ENCODE results near the gene RIC8B. TPM values are rescaled to one million over a fixed set of nuclear protein-coding genes. Genes with fewer than 3 reads are reported as not detected.

Gene RIC8B
- total RNA-seq, 2 donors from 2014 or later: 15.6 to 22.1 TPM

DNA sequence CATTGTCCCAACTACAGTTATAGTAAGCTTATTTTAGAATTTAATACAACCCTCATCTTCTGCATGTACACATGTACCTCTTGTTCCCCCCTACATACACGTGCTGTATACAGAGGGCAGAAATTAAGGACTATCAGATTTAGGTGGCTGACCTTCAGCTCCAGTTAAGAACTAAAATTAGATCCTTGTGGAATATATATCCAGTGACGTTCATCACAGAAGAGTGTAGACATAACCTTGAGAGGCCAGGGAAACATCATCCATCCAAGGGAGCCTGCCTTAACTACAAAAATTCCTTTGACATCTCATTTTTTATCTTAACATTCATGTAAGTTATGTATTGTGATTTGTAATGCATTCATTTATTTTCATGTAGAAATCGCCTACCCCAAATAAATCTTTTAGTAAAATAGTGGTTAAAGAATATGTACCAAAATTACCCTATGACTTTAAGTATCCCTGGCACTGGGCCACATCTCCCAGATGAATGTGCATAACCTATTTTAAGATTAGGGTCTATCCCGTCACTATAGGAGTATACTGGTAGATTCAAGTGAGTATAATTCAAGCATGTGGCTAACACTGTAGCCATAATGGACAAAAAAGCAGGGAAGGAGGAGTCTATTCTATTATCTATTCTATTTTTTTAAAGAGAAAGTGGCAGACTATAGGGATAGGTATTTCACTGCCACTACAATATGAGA, 27.5 kb downstream of the RIC8B start:
- H3K27ac ChIP-seq: no peak overlapping the region
- 55 to 62% methylated on average over 4 of the region's 4 CpGs for WGBS, 2 donors
- intact Hi-C loops (cut with DNase I): no loop called here
- no peaks in the 10 kb centered on the region for H3K9me3 ChIP-seq
- H3K27me3 ChIP-seq: no peaks in the 10 kb centered on the region
- no peaks in the 10 kb centered on the region for H3K4me1 ChIP-seq
- no peaks in the 10 kb centered on the region for H3K36me3 ChIP-seq (replicated peaks in 1 of 2; ENCODE audit: insufficient read depth in 1 of 2, low read depth in 2 of 2)
- DNase-seq (no peak), ATAC-seq (no peak)
- no peak overlapping the region for H3K4me3 ChIP-seq
- TF ChIP-seq, protein P1, sequence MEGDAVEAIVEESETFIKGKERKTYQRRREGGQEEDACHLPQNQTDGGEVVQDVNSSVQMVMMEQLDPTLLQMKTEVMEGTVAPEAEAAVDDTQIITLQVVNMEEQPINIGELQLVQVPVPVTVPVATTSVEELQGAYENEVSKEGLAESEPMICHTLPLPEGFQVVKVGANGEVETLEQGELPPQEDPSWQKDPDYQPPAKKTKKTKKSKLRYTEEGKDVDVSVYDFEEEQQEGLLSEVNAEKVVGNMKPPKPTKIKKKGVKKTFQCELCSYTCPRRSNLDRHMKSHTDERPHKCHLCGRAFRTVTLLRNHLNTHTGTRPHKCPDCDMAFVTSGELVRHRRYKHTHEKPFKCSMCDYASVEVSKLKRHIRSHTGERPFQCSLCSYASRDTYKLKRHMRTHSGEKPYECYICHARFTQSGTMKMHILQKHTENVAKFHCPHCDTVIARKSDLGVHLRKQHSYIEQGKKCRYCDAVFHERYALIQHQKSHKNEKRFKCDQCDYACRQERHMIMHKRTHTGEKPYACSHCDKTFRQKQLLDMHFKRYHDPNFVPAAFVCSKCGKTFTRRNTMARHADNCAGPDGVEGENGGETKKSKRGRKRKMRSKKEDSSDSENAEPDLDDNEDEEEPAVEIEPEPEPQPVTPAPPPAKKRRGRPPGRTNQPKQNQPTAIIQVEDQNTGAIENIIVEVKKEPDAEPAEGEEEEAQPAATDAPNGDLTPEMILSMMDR (IDR thresholded peaks at IDR 0.05): no peak
- TF ChIP-seq POLR2A (IDR thresholded peaks at IDR 0.05): no peak

DNA sequence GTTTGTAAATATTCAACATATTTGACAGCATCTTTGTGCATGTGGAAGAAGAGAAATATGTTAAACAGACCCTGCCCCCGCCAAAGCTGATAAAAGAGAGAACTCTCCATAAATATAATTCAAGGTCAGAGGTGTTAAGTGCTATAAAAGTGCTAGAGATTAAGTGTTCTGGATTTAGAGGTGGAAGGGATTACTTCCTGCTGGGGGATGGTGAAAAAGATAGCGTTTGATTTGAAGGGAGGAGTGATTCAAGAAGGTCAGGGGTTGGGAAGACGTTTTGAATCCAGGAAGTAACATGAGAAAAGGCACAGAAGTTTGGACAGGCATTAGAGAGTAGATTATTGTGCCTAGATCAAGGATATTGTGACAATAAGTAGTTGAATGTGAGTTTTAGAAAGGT, 30.2 kb downstream of the RIC8B start:
- TF ChIP-seq POLR2A (IDR thresholded peaks at IDR 0.05): no peak
- TF ChIP-seq, protein P1 (IDR thresholded peaks at IDR 0.05): no peak
- ATAC-seq (no peak), DNase-seq (no peak)
- Histone ChIP-seq H3K9me3 (no peaks in the 10 kb centered on the region), H3K4me3 (no peak overlapping the region), H3K27ac (no peak overlapping the region), H3K4me1 (no peaks in the 10 kb centered on the region), H3K27me3 (no peaks in the 10 kb centered on the region), H3K36me3 (replicated peaks in 1 of 2; ENCODE audit: insufficient read depth in 1 of 2, low read depth in 2 of 2) (no peaks in the 10 kb centered on the region)
- intact Hi-C loops (cut with DNase I): no loop called here
- WGBS, 2 donors: 23 to 31% methylated on average over 3 of the region's 3 CpGs

GRCh38 chr12:106814714-106815113, 40.2 kb downstream of the RIC8B start:
- 85 to 94% methylated on average over 6 of the region's 6 CpGs for WGBS, 2 donors

GRCh38 chr12:106815741-106816140, 41.3 kb downstream of the RIC8B start:
- Histone ChIP-seq H3K27ac (no peak overlapping the region), H3K9me3 (no peaks in the 10 kb centered on the region), H3K36me3 (replicated peaks in 1 of 2; ENCODE audit: insufficient read depth in 1 of 2, low read depth in 2 of 2) (peaks cover 0 to 5% of the 10 kb centered on the region in 2 donors), H3K4me1 (no peaks in the 10 kb centered on the region), H3K27me3 (no peaks in the 10 kb centered on the region), H3K4me3 (no peak overlapping the region)
- WGBS, 2 donors: 95 to 100% methylated on average over 1 of the region's 1 CpG
- ATAC-seq (no peak), DNase-seq (no peak)
- TF ChIP-seq, protein P1 (IDR thresholded peaks at IDR 0.05): no peak
- TF ChIP-seq POLR2A (IDR thresholded peaks at IDR 0.05): no peak
- intact Hi-C loops (cut with DNase I): no loop called here

More at GRCh38 chr12:106814714-106815113, 40.2 kb downstream of the RIC8B start:
- Histone ChIP-seq H3K27me3 (no peaks in the 10 kb centered on the region), H3K9me3 (no peaks in the 10 kb centered on the region), H3K4me1 (no peaks in the 10 kb centered on the region), H3K27ac (no peak overlapping the region), H3K4me3 (no peak overlapping the region), H3K36me3 (replicated peaks in 1 of 2; ENCODE audit: insufficient read depth in 1 of 2, low read depth in 2 of 2) (peaks cover 0 to 5% of the 10 kb centered on the region in 2 donors)
- no peak for ATAC-seq
- TF ChIP-seq, protein P1 (IDR thresholded peaks at IDR 0.05): no peak
- no peak for TF ChIP-seq POLR2A (IDR thresholded peaks at IDR 0.05)
- no peak for DNase-seq
- intact Hi-C loops (cut with DNase I): no loop called here

GRCh38 chr12:106816231-106816630, 41.7 kb downstream of the RIC8B start:
- no peak overlapping the region for H3K27ac ChIP-seq
- DNase-seq (no peak), ATAC-seq (no peak)
- no peaks in the 10 kb centered on the region for H3K9me3 ChIP-seq
- H3K4me1 ChIP-seq: no peaks in the 10 kb centered on the region
- no peaks in the 10 kb centered on the region for H3K27me3 ChIP-seq
- intact Hi-C loops (cut with DNase I): no loop called here
- WGBS, 2 donors: 82 to 87% methylated on average over 2 of the region's 2 CpGs
- peaks cover 0 to 5% of the 10 kb centered on the region in 2 donors for H3K36me3 ChIP-seq (replicated peaks in 1 of 2; ENCODE audit: insufficient read depth in 1 of 2, low read depth in 2 of 2)
- H3K4me3 ChIP-seq: no peak overlapping the region
- TF ChIP-seq, protein P1 (IDR thresholded peaks at IDR 0.05): no peak
- no peak for TF ChIP-seq POLR2A (IDR thresholded peaks at IDR 0.05)
